Measurements from ENCODE around the gene OSBP2.

Gene OSBP2

DNA sequence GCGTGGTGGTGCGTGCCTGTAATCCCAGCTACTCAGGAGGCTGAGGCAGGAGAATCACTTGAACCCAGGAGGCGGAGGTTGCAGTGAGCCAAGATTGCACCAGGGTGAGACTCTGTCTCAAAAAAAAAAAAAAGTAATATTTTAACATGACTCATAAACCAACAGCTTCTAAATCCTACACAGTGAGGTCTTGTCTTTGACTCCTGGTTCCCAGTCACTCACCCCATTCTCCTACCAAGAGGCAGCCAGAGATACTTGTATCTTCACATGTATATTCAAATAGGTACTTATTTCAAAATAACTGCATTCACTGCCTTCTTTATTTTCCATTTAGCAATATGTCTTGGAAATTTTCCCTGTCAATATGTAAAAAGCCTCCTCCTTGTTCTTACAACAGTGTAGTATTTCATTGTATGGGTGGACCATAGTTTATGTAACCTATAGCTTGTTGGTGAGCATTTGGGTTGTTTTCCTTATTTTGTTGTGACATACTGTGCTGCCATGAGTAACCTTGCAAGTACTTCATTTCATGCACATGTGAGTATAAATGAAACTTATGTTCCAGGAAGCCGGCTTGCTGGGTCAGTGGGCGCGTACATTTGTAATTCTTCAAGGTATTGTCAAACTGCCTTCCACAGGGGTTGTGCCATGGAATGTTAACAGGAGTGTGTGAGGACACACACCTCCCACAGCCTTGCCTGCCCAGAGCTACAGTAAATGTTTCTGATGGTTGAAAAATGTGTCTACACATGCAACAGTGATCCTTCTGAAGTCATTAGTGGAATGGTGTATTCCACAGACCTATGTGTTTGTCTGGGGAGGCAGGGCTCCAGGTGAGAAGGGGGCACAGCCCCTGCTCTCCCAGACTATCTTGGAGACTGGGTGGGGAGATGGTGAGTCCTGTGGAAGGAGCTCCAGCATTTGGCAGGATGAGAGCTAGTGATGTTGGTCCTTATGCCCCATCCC lies 47.9 kb downstream of the OSBP2 start:
- H3K4me3 ChIP-seq (ENCODE audit: insufficient read depth, low read depth, low read length) = no peak overlapping the region
- 97 to 98% methylated on average over 5 to 6 of the region's 6 CpGs for WGBS, 2 experiments
- no peaks in the 10 kb centered on the region for H3K4me1 ChIP-seq (ENCODE audit: control insufficient read depth, insufficient read depth, low read length)

DNA sequence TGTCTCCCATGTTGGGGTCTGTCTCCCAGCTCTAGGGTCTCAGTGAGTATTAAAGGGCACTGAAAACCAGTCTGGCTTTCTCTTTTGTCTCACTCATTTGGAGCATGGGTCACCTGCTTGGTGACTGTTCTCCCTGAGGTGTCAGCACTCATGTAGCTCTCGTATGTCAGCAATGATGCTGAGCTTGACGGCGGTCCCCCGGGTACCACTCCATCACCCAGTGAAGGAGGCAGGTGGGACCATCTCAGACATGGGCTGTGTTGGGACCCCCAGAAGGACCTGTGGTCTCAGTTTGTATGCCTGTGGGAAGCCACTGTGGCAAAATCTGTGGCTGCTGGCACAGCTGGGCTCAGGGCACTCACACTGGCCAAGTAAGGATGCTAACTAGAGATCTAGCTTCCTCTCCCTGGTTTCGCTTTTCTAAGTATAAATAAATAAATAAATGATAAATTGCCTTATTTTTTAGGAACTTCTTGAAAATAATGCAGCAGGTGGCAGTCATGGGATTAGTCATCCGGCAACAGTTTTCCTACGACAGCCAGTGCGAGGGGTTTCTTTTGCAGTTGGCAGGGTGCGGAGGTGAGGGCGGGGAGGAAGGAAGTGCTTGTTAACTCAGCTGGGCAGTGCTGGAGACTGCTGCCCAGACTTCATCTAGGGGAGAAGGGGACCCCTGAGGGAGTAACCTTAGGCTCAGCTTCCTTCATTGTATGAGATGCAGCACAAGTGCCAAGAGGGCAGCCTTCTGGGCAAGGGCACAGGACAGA lies 48.8 kb downstream of the OSBP2 start:
- H3K27ac ChIP-seq (ENCODE audit: insufficient read depth, low read depth, low read length, poor library complexity, severe bottlenecking) = no peak overlapping the region
- H3K9me3 ChIP-seq (ENCODE audit: control insufficient read depth, low read length) = no peaks in the 10 kb centered on the region
- no peak overlapping the region for H3K4me3 ChIP-seq (ENCODE audit: insufficient read depth, low read depth, low read length)
- no peaks in the 10 kb centered on the region for H3K36me3 ChIP-seq (ENCODE audit: control insufficient read depth, insufficient read depth, low read length)
- 89 to 94% methylated on average over 9 to 10 of the region's 10 CpGs for WGBS, 2 experiments
- H3K4me1 ChIP-seq (ENCODE audit: control insufficient read depth, insufficient read depth, low read length) = no peaks in the 10 kb centered on the region
- no peaks in the 10 kb centered on the region for H3K27me3 ChIP-seq (ENCODE audit: control insufficient read depth, insufficient read depth, low read length, poor library complexity, severe bottlenecking)

More for the DNA sequence above, 47.9 kb downstream of the OSBP2 start:
- Histone ChIP-seq H3K9me3 (ENCODE audit: control insufficient read depth, low read length) (no peaks in the 10 kb centered on the region), H3K27ac (ENCODE audit: insufficient read depth, low read depth, low read length, poor library complexity, severe bottlenecking) (no peak overlapping the region), H3K27me3 (ENCODE audit: control insufficient read depth, insufficient read depth, low read length, poor library complexity, severe bottlenecking) (no peaks in the 10 kb centered on the region), H3K36me3 (ENCODE audit: control insufficient read depth, insufficient read depth, low read length) (no peaks in the 10 kb centered on the region)

DNA sequence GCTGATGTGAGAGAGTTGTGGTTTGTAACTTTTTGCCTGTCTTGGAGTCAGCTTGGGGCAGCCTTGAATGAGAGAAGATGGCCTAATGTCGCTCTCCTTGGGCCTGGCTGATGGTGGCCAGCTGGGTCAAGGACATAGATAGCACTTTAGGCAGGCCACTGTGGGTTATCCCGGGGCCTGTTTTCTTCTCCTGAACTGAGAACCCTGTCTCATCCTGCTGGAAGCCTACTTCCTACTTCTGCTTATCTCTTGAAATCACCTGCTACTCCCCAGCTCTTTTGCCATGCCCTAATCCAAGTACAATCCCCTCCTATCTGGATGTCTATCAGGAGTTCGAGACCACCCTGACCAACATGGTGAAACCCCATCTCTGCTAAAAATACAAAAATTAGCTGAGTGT lies 49.5 kb downstream of the OSBP2 start:
- Histone ChIP-seq H3K27ac (ENCODE audit: insufficient read depth, low read depth, low read length, poor library complexity, severe bottlenecking) (no peak overlapping the region), H3K27me3 (ENCODE audit: control insufficient read depth, insufficient read depth, low read length, poor library complexity, severe bottlenecking) (no peaks in the 10 kb centered on the region), H3K36me3 (ENCODE audit: control insufficient read depth, insufficient read depth, low read length) (no peaks in the 10 kb centered on the region), H3K9me3 (ENCODE audit: control insufficient read depth, low read length) (no peaks in the 10 kb centered on the region), H3K4me1 (ENCODE audit: control insufficient read depth, insufficient read depth, low read length) (no peaks in the 10 kb centered on the region), H3K4me3 (ENCODE audit: insufficient read depth, low read depth, low read length) (no peak overlapping the region)
- 93 to 95% methylated on average over 3 of the region's 3 CpGs for WGBS, 2 experiments

DNA sequence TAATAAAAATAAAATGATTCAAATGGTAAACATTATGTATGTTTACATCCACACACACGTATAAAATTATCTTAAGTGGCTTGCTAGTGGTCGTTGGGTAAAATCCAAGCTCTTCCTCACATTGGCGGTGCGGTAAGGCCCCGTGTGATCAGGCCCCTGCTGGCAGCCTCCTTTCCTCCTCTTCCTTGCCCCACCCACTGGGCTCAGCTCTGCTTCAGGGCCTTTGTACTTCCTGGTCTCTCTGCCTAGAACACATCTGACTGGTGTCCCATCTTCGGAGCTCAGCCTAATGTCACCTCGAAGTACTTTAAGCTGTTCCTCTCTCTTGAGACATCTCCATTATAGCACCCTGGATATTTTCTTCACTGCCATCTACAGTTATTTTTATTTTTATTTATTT lies 52.8 kb downstream of the OSBP2 start:
- Histone ChIP-seq H3K4me3 (ENCODE audit: insufficient read depth, low read depth, low read length) (no peak overlapping the region), H3K4me1 (ENCODE audit: control insufficient read depth, insufficient read depth, low read length) (no peaks in the 10 kb centered on the region), H3K27ac (ENCODE audit: insufficient read depth, low read depth, low read length, poor library complexity, severe bottlenecking) (no peak overlapping the region), H3K27me3 (ENCODE audit: control insufficient read depth, insufficient read depth, low read length, poor library complexity, severe bottlenecking) (no peaks in the 10 kb centered on the region), H3K9me3 (ENCODE audit: control insufficient read depth, low read length) (no peaks in the 10 kb centered on the region), H3K36me3 (ENCODE audit: control insufficient read depth, insufficient read depth, low read length) (no peaks in the 10 kb centered on the region)
- 83% methylated on average over 7 of the region's 7 CpGs for WGBS, 2 experiments

DNA sequence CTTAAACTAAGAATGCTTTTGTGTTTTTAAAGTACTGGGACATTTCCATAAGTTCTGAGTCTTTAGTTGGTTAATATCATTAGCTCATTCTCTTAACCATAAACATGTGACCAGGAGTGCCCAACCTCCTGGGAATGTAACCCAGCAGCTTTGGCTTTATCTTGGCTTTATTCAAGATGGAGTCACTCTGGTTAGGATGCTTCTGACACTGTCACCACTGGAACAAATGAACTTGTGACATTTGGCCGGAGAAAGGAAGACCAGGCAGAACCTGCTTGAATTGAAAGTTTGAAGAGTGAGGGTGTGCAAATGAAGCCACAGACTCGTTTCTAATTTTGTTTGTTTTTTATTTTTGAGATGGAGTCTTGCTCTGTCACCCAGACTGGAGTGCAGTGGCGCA lies 54.6 kb downstream of the OSBP2 start:
- 89 to 92% methylated on average over 3 of the region's 3 CpGs for WGBS, 2 experiments
- no peak overlapping the region for H3K4me3 ChIP-seq (ENCODE audit: insufficient read depth, low read depth, low read length)
- H3K36me3 ChIP-seq (ENCODE audit: control insufficient read depth, insufficient read depth, low read length) = no peaks in the 10 kb centered on the region
- no peaks in the 10 kb centered on the region for H3K27me3 ChIP-seq (ENCODE audit: control insufficient read depth, insufficient read depth, low read length, poor library complexity, severe bottlenecking)
- H3K9me3 ChIP-seq (ENCODE audit: control insufficient read depth, low read length) = no peaks in the 10 kb centered on the region
- no peak overlapping the region for H3K27ac ChIP-seq (ENCODE audit: insufficient read depth, low read depth, low read length, poor library complexity, severe bottlenecking)
- no peaks in the 10 kb centered on the region for H3K4me1 ChIP-seq (ENCODE audit: control insufficient read depth, insufficient read depth, low read length)

DNA sequence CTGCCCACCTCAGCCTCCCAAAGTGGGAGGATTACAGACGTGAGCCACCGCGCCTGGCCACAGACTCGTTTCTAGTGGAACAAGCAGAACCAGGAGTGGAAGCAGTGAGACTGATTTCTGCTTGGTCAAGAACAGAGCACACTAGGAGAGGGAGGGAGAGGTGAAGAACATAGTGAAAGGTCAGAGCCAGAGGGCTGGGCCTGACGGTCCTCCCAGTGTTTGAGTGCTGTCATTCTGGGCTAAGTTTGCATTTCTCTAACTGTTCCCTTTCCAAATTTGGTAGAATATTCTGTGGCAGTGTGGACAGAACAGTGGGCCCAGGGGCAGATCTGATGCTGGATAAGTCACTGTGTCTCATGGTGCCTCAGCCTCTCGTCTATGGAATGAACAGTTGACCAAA lies 55.2 kb downstream of the OSBP2 start:
- H3K4me3 ChIP-seq (ENCODE audit: insufficient read depth, low read depth, low read length) = no peak overlapping the region
- no peaks in the 10 kb centered on the region for H3K9me3 ChIP-seq (ENCODE audit: control insufficient read depth, low read length)
- H3K36me3 ChIP-seq (ENCODE audit: control insufficient read depth, insufficient read depth, low read length) = no peaks in the 10 kb centered on the region
- WGBS, 2 experiments = 84 to 90% methylated on average over 6 of the region's 6 CpGs
- H3K27me3 ChIP-seq (ENCODE audit: control insufficient read depth, insufficient read depth, low read length, poor library complexity, severe bottlenecking) = no peaks in the 10 kb centered on the region
- no peaks in the 10 kb centered on the region for H3K4me1 ChIP-seq (ENCODE audit: control insufficient read depth, insufficient read depth, low read length)
- no peak overlapping the region for H3K27ac ChIP-seq (ENCODE audit: insufficient read depth, low read depth, low read length, poor library complexity, severe bottlenecking)

DNA sequence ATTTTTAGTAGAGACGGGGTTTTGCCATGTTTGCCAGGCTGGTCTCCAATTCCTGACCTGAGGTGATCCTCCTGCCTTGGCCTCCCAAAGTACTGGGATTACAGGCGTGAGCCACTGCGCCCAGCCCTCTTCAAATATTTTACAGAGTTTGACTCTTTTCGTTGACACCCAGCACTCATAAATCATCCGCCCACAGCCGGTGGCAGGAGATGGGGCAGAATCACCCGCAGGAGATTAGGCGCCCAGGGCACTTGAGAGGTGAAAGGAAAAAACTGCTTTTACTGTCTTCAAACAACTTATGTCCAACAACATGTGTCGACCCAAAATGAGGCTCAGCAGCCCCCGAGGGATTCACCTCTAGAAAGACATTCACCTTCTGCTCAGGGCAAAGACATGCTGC lies 56.9 kb downstream of the OSBP2 start:
- WGBS, 2 experiments = 94 to 95% methylated on average over 10 of the region's 10 CpGs

DNA sequence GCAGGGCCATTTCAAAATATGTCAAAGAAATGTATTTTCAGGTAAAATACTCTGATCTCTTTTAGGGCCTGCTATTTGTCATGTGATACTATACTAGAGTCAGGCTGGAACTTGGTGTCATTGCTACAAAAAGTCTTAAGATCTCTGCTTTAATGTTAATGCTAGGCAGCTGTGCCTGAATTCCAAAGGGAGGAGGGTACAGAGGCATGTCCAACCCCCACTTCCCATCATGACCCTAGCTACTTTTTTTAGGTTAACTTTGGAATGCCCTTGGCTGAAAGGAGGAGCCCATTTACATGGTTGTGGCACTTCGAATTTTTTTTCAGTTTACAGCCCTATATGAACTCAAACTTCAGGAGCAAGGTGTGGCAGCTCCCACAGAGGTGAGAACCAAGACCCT lies 58.1 kb downstream of the OSBP2 start:
- Histone ChIP-seq H3K4me1 (ENCODE audit: control insufficient read depth, insufficient read depth, low read length) (no peaks in the 10 kb centered on the region), H3K4me3 (ENCODE audit: insufficient read depth, low read depth, low read length) (no peak overlapping the region), H3K36me3 (ENCODE audit: control insufficient read depth, insufficient read depth, low read length) (no peaks in the 10 kb centered on the region), H3K27ac (ENCODE audit: insufficient read depth, low read depth, low read length, poor library complexity, severe bottlenecking) (no peak overlapping the region), H3K27me3 (ENCODE audit: control insufficient read depth, insufficient read depth, low read length, poor library complexity, severe bottlenecking) (no peaks in the 10 kb centered on the region), H3K9me3 (ENCODE audit: control insufficient read depth, low read length) (no peaks in the 10 kb centered on the region)
- WGBS, 2 experiments = 91 to 93% methylated on average over 1 of the region's 1 CpG

More for the DNA sequence above, 56.9 kb downstream of the OSBP2 start:
- no peaks in the 10 kb centered on the region for H3K4me1 ChIP-seq (ENCODE audit: control insufficient read depth, insufficient read depth, low read length)
- H3K27ac ChIP-seq (ENCODE audit: insufficient read depth, low read depth, low read length, poor library complexity, severe bottlenecking) = no peak overlapping the region
- no peaks in the 10 kb centered on the region for H3K9me3 ChIP-seq (ENCODE audit: control insufficient read depth, low read length)
- no peak overlapping the region for H3K4me3 ChIP-seq (ENCODE audit: insufficient read depth, low read depth, low read length)
- H3K36me3 ChIP-seq (ENCODE audit: control insufficient read depth, insufficient read depth, low read length) = no peaks in the 10 kb centered on the region
- no peaks in the 10 kb centered on the region for H3K27me3 ChIP-seq (ENCODE audit: control insufficient read depth, insufficient read depth, low read length, poor library complexity, severe bottlenecking)

DNA sequence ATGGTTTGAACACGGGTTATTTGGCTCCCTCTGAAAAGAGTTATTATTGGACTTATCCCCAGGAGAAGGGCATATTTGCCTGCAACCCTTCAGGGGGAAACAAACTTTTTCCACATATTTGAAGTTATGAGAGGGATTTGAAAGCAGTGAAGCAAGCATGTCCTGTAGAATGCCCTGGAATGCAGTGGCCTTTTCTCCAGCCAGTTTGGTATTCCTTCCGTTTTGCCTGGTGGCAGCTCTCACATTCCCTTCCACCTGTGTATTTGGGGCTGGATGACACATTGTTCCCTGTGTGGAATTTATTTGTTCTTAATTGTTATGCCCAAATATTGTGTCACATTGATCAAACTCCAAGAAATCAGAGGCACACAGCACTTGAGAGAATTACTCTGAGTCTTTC lies 59.0 kb downstream of the OSBP2 start:
- Histone ChIP-seq H3K9me3 (ENCODE audit: control insufficient read depth, low read length) (no peaks in the 10 kb centered on the region), H3K27me3 (ENCODE audit: control insufficient read depth, insufficient read depth, low read length, poor library complexity, severe bottlenecking) (no peaks in the 10 kb centered on the region), H3K4me1 (ENCODE audit: control insufficient read depth, insufficient read depth, low read length) (no peaks in the 10 kb centered on the region), H3K36me3 (ENCODE audit: control insufficient read depth, insufficient read depth, low read length) (no peaks in the 10 kb centered on the region), H3K27ac (ENCODE audit: insufficient read depth, low read depth, low read length, poor library complexity, severe bottlenecking) (no peak overlapping the region), H3K4me3 (ENCODE audit: insufficient read depth, low read depth, low read length) (no peak overlapping the region)
- 89 to 94% methylated on average over 2 of the region's 2 CpGs for WGBS, 2 experiments

DNA sequence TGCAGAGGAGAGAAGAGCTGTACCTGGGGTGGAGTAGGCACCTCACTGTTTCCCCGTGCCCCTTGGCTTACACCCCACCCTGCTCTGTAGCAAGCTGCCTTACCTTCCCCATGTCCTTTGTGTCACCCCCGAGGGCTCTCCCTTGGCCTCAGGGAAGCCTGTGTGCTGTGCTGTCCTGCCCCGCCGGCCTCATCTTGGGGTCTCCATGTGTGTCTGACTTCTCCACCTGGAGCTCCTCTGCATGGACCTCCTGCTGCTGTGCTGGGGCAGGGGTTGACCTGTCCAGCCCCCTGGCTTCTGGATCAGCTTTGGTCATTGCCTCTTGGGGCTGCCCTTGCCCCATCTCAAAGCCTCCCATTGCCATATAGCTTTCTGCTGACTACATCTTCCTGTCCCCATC lies 59.8 kb downstream of the OSBP2 start:
- H3K36me3 ChIP-seq (ENCODE audit: control insufficient read depth, insufficient read depth, low read length) = no peaks in the 10 kb centered on the region
- H3K27ac ChIP-seq (ENCODE audit: insufficient read depth, low read depth, low read length, poor library complexity, severe bottlenecking) = no peak overlapping the region
- 88 to 93% methylated on average over 4 of the region's 4 CpGs for WGBS, 2 experiments
- no peaks in the 10 kb centered on the region for H3K4me1 ChIP-seq (ENCODE audit: control insufficient read depth, insufficient read depth, low read length)
- H3K9me3 ChIP-seq (ENCODE audit: control insufficient read depth, low read length) = no peaks in the 10 kb centered on the region
- H3K4me3 ChIP-seq (ENCODE audit: insufficient read depth, low read depth, low read length) = no peak overlapping the region
- no peaks in the 10 kb centered on the region for H3K27me3 ChIP-seq (ENCODE audit: control insufficient read depth, insufficient read depth, low read length, poor library complexity, severe bottlenecking)

Data from ectodermal cell (in vitro differentiated cells).